Naive B cell (primary cell): ENCODE data around the gene SEC24B. TPM values are rescaled to one million over a fixed set of nuclear protein-coding genes. Genes with fewer than 3 reads are reported as not detected.

Experiments
- ATAC-seq, 2 donors: fragments of 150-1000 bp; cut with Tn5 transposase; 2 replicates each; pipeline ENCODE4 v1.10.0; 2021; ENCODE audit warnings: low read depth in 2 of 2, mild to moderate bottlenecking in 2 of 2, moderate library complexity in 2 of 2
- DNase-seq: peaks from one replicate; pipeline ENCODE4 v3.0.0; 2022
- H3K27ac Mint-ChIP-seq, 6 donors: one replicate each; pipeline ENCODE4 v1.8.0; 2020 to 2022; ENCODE audit warnings: mild to moderate bottlenecking in 6 of 6, mixed read lengths in 6 of 6, moderate library complexity in 5 of 6, inconsistent platforms in 2 of 6
- H3K27me3 Mint-ChIP-seq, 3 donors: one replicate each; pipeline ENCODE4 v1.8.0; 2021 to 2022; ENCODE audit warnings: mixed read lengths in 3 of 3, mild to moderate bottlenecking in 1 of 3
- H3K36me3 Mint-ChIP-seq, 2 donors: one replicate each; pipeline ENCODE4 v1.8.0; 2020 to 2022; ENCODE audit warnings: mixed read lengths in 2 of 2, inconsistent platforms in 1 of 2, mild to moderate bottlenecking in 1 of 2
- H3K4me1 Mint-ChIP-seq, 3 donors: one replicate each; pipeline ENCODE4 v1.8.0; 2020 to 2022; ENCODE audit warnings: mixed read lengths in 3 of 3, inconsistent platforms in 1 of 3, mild to moderate bottlenecking in 1 of 3, moderate library complexity in 1 of 3
- H3K4me3 Mint-ChIP-seq, 8 donors: one replicate each; pipeline ENCODE4 v1.8.0; 2020 to 2022; ENCODE audit warnings: mild to moderate bottlenecking in 8 of 8, mixed read lengths in 8 of 8, moderate library complexity in 8 of 8, inconsistent platforms in 2 of 8
- H3K9me3 Mint-ChIP-seq, 7 donors: one replicate each; pipeline ENCODE4 v1.8.0; 2020 to 2022; ENCODE audit warnings: mixed read lengths in 7 of 7, mild to moderate bottlenecking in 5 of 7, inconsistent platforms in 2 of 7, moderate library complexity in 1 of 7
- polyA plus RNA-seq, 6 donors: library from polyadenylated mRNA; unstranded; fragments of 300-500 nt; fragmentation: Illumina TruSeq; gene quantifications; one replicate each; pipeline ENCODE4 v1.2.3, GENCODE V29; 2021; ENCODE audit warnings: low read depth in 6 of 6

SEC24B gene
- polyA plus RNA-seq, 6 donors from 2014 or later = 15.0 to 36.2 (median 17.7) TPM

DNA sequence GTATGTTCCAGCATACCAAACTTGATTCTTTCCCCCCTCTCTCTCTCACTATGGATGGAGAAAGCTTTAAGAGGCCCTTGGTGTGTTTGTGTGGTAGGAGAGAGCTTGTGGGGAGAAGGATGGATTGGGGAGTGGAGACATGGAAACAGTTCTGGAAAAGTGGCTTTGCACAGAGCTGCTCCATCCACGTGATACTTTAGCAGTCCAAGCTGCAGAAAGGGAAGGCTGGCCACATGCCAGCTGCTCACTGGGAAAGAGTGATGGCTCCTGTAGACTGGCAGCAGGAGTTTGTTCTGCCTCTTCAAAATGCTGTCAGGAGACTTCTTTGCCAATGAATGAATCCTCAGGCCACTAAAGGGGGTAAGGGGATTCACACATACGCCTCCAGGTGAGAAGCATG lies 21.7 kb upstream of the SEC24B start:
- no peaks in the 10 kb centered on the region for H3K27me3 Mint-ChIP-seq

GRCh38 chr4:109412776-109413175 lies 20.8 kb upstream of the SEC24B start:
- Mint-ChIP-seq H3K4me1 (no peaks in the 10 kb centered on the region), H3K27ac (peak overlapping the region in 1 of 6 donors; percentile 42), H3K36me3 (peaks cover 0 to 5% of the 10 kb centered on the region in 2 donors), H3K9me3 (no peaks in the 10 kb centered on the region), H3K4me3 (no peak overlapping the region), H3K27me3 (no peaks in the 10 kb centered on the region)
- no peak for DNase-seq
- ATAC-seq = no peak

More for the DNA sequence above, 21.7 kb upstream of the SEC24B start:
- Mint-ChIP-seq H3K4me3 (no peak overlapping the region), H3K27ac (no peak overlapping the region), H3K36me3 (peaks cover 0 to 5% of the 10 kb centered on the region in 2 donors), H3K4me1 (no peaks in the 10 kb centered on the region), H3K9me3 (no peaks in the 10 kb centered on the region)
- no peak for DNase-seq
- no peak for ATAC-seq

- no peaks in the 10 kb centered on the region for H3K4me1 Mint-ChIP-seq
- no peak overlapping the region for H3K4me3 Mint-ChIP-seq
- peaks cover 0 to 5% of the 10 kb centered on the region in 2 donors for H3K36me3 Mint-ChIP-seq
- no peak for DNase-seq
- H3K9me3 Mint-ChIP-seq = no peaks in the 10 kb centered on the region
- no peak for ATAC-seq
- no peaks in the 10 kb centered on the region for H3K27me3 Mint-ChIP-seq
- no peak overlapping the region for H3K27ac Mint-ChIP-seq
These were observed 18.7 kb upstream of the SEC24B start for GRCh38 chr4:109414938-109415337.

DNA sequence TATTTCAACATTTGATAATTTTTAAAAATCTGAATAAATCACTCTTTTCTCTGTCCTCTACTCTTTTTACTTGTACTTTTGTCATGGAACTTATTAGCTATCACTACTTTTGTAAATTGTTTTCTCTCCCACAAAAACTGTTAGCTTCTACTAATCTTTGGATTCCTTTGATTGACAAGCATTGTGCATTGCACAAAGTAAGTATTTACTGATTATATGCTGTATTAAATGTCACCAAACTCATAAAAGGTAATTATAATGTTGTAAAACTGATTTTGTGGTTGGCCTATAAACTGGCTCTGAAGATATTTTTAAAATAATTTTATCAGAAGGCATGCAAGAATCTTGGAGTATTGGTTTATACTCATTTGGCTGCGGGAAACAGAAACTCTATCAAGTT lies 15.0 kb upstream of the SEC24B start:
- peaks cover 0 to 4% (median 4%) of the 10 kb centered on the region in 3 donors for H3K4me1 Mint-ChIP-seq
- no peaks in the 10 kb centered on the region for H3K9me3 Mint-ChIP-seq
- ATAC-seq (no peak), DNase-seq (no peak)
- no peaks in the 10 kb centered on the region for H3K27me3 Mint-ChIP-seq
- H3K4me3 Mint-ChIP-seq = no peak overlapping the region
- H3K27ac Mint-ChIP-seq = no peak overlapping the region
- H3K36me3 Mint-ChIP-seq = no peaks in the 10 kb centered on the region

DNA sequence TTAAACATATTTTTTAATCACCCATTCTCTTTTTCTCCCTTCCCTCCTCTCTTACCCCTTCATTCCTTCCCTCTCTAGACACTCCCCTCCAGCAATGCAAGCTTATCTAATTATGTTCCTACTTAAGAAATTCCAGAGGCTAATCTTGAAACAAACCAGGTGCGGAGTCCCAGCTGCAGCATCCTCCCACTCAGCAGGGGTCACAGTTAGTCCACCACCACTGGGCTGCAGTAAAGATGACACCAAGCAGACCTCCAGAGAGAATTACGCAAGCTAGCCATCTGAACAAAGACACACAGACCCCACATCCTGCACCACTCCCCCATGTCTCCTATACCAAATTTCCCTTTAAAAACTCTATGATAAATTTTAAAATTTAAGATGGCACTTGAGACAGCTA lies 13.9 kb upstream of the SEC24B start:
- Mint-ChIP-seq H3K4me1 (peaks cover 0 to 4% (median 4%) of the 10 kb centered on the region in 3 donors), H3K27ac (peak overlapping the region in 1 of 6 donors; percentile 74), H3K9me3 (no peaks in the 10 kb centered on the region), H3K27me3 (no peaks in the 10 kb centered on the region), H3K4me3 (no peak overlapping the region), H3K36me3 (no peaks in the 10 kb centered on the region)
- no peak for ATAC-seq
- DNase-seq = no peak

DNA sequence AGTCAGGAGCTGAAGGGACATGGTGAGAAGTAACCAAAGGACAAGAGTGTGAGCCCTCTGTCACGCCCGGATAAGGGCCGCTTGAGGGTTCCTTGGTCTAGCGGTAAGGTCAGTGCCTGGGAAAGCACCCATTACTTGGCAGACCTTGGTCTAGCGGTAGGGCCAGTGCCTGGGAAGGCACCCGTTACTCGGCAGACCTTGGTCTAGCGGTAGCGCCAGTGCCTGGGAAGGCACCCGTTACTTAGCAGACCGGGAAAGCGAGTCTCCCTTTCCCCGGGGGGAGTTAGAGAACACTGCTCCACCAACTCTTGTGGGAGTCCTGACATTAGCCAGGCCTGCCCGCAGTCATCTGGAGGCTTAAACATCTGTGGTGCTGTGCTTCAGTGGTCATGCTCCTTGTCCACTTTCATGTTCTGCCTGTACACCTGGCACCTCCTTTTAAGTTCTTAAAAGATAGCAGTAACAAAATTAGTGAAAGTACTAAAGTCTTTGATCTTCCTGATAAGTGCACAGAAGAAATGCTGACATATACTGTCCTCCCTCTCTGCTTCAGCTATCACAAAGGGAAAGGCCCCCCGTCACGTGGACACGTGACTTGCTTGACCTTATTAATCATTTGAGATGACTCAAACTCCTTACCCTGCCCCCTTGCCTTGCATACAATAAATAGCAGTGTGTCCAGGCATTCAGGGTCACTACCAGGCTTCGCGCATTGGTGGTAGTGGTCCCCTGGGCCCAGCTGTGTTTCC lies 9.3 kb upstream of the SEC24B start:
- DNase-seq (no peak), ATAC-seq (no peak)
- Mint-ChIP-seq H3K27me3 (no peaks in the 10 kb centered on the region), H3K4me3 (no peak overlapping the region), H3K36me3 (no peaks in the 10 kb centered on the region), H3K9me3 (no peaks in the 10 kb centered on the region), H3K4me1 (peaks cover 0 to 4% (median 4%) of the 10 kb centered on the region in 3 donors), H3K27ac (no peak overlapping the region)

GRCh38 chr4:109425405-109425804 lies 8.2 kb upstream of the SEC24B start:
- ATAC-seq = no peak

DNA sequence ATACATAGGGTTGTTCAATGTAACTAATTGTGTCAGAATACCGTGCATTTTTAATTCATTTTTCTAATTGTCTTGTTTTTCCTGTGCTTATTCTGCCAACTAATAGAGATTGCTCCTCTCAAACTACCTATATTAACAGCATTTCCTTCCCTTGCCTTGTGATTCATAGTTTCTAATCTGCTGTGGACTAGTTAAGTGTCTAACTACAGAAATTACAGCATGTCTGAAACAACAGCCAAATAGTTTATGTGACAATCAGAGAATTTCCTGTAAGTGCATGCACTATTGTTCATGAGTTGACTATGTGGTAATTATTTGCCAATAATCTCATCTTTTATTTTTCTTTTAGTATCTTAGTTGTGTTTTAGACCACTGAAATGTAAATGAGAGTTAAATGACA lies 4.1 kb upstream of the SEC24B start:
- DNase-seq (no peak), ATAC-seq (no peak)
- peaks cover 7 to 11% (median 11%) of the 10 kb centered on the region in 3 donors for H3K4me1 Mint-ChIP-seq
- no peaks in the 10 kb centered on the region for H3K36me3 Mint-ChIP-seq
- no peaks in the 10 kb centered on the region for H3K9me3 Mint-ChIP-seq
- no peak overlapping the region for H3K27ac Mint-ChIP-seq
- H3K4me3 Mint-ChIP-seq = no peak overlapping the region
- no peaks in the 10 kb centered on the region for H3K27me3 Mint-ChIP-seq

More at GRCh38 chr4:109425405-109425804, 8.2 kb upstream of the SEC24B start:
- no peaks in the 10 kb centered on the region for H3K36me3 Mint-ChIP-seq
- H3K4me1 Mint-ChIP-seq = peaks cover 0 to 4% (median 4%) of the 10 kb centered on the region in 3 donors
- no peaks in the 10 kb centered on the region for H3K27me3 Mint-ChIP-seq
- no peaks in the 10 kb centered on the region for H3K9me3 Mint-ChIP-seq
- no peak for DNase-seq
- no peak overlapping the region for H3K4me3 Mint-ChIP-seq
- H3K27ac Mint-ChIP-seq = no peak overlapping the region

GRCh38 chr4:109432203-109432602 lies 1.4 kb upstream of the SEC24B start:
- H3K27me3 Mint-ChIP-seq = no peaks in the 10 kb centered on the region
- H3K4me3 Mint-ChIP-seq = peak overlapping the region in 7 of 8 donors; percentile 73 to 95 (median 83)
- peak overlapping the region; percentile 15 to 94 (median 88) for H3K27ac Mint-ChIP-seq
- no peaks in the 10 kb centered on the region for H3K9me3 Mint-ChIP-seq
- ATAC-seq (no peak), DNase-seq (no peak)
- no peaks in the 10 kb centered on the region for H3K36me3 Mint-ChIP-seq
- peaks cover 28 to 38% (median 35%) of the 10 kb centered on the region in 3 donors for H3K4me1 Mint-ChIP-seq

DNA sequence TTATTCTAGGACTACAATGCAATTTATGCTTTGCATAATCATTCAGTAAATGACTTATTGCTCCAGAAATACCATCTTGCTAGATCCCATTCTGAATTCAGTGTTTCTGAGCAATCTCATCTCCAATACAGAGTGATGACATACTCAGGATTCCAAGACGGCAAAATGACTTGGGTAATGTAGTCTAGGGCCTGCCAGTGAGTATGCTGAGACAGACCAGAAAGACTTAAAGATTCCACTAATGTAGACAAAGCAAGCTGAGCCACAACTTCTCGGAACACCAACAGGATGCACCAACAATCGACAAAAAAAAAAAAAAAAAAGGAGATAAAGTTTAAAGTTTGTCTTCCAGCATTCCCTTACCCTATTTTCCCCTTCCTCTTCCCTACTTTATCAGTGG lies 919 bp upstream of the SEC24B start:
- peak overlapping the region; percentile 73 to 95 (median 85) for H3K4me3 Mint-ChIP-seq
- H3K27me3 Mint-ChIP-seq = no peaks in the 10 kb centered on the region
- H3K36me3 Mint-ChIP-seq = no peaks in the 10 kb centered on the region
- H3K9me3 Mint-ChIP-seq = no peaks in the 10 kb centered on the region
- no peak for DNase-seq
- H3K27ac Mint-ChIP-seq = peak overlapping the region; percentile 85 to 96 (median 93)
- ATAC-seq = no peak
- peaks cover 28 to 42% (median 35%) of the 10 kb centered on the region in 3 donors for H3K4me1 Mint-ChIP-seq

DNA sequence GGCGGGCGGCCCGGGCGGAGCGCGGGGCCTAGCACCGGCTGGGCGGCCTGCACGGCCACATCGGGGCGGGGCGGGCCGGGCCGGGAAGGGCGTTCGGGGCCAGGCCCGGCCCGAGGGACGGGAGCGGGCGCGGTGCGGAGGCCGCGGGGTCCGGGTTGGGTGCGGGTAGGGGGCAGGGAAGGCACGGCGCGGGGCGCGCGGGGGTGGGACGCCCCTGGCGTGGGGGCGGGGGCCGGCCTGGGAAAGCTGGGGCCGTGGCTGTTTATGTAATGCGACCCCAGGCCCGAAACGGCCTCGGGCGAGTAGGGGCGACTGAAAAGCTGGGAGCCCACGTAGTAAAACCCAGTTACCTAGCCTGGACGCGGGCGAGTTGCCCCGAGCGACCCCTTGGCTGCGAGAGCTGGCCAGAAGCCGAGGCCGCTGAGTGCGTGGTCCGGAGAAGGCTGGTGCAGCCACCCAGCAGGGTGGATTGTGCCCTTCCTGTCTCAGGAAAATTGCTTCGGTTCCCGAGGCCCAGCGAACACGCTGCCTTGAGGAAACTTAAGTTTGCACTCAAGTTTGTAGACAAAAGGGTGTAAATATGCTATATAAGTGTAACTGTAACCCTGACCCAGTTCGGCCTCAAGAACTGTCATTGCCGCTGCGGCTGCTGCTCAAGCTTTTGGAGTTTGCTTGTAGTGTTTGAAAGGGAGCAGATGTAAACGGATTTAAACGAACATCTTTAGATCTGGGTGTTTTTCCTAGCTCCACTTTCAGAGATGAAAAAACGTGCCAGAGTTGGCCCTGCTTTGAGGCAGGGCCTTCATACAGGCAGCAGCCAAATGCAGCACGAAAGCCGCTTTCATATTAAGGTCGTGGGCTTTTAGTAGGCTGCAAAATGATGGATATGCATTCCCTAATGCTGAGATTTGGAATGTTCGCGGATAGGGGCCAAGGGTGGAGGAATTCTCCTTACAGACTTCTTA lies 674 bp downstream of the SEC24B start:
- H3K27ac Mint-ChIP-seq = peak overlapping the region in 5 of 6 donors; percentile 82 to 95 (median 93)
- H3K27me3 Mint-ChIP-seq = no peaks in the 10 kb centered on the region
- H3K36me3 Mint-ChIP-seq = no peaks in the 10 kb centered on the region
- ATAC-seq = peak; percentile 34 to 35
- no peaks in the 10 kb centered on the region for H3K9me3 Mint-ChIP-seq
- peak overlapping the region; percentile 70 to 95 (median 88) for H3K4me3 Mint-ChIP-seq
- peak; percentile 27 for DNase-seq
- peaks cover 35 to 58% (median 41%) of the 10 kb centered on the region in 3 donors for H3K4me1 Mint-ChIP-seq

DNA sequence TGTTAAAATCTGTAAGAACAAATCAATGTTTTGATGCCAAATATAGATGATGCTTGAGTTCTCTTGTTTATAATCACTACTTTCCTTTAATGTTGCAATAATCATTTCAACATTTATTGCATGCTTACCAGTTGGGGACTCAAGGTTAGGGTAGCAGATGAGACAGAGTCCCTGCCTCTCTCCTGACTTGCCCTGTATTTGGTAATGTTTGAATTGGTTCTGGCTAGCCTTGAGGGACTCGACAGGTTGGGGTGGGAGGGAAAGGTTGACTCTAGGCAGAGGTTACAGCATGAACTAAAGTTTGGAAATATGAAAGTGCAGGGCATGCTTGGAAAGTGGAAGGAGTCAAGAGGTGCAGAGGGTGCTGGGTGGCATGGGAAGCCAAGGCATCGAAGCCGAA lies 2.0 kb downstream of the SEC24B start:
- Mint-ChIP-seq H3K4me3 (peak overlapping the region in 7 of 8 donors; percentile 58 to 95 (median 86)), H3K27ac (peak overlapping the region in 5 of 6 donors; percentile 12 to 93 (median 49)), H3K4me1 (peaks cover 41 to 65% (median 48%) of the 10 kb centered on the region in 3 donors)

GRCh38 chr4:109436504-109436903 lies 2.9 kb downstream of the SEC24B start:
- Mint-ChIP-seq H3K27ac (peak overlapping the region in 3 of 6 donors; percentile 5 to 77 (median 48)), H3K4me3 (peak overlapping the region in 2 of 8 donors; percentile 45 to 95), H3K4me1 (peaks cover 44 to 71% (median 57%) of the 10 kb centered on the region in 3 donors), H3K9me3 (no peaks in the 10 kb centered on the region), H3K36me3 (no peaks in the 10 kb centered on the region), H3K27me3 (no peaks in the 10 kb centered on the region)
- no peak for ATAC-seq
- DNase-seq = no peak

More for the DNA sequence above, 2.0 kb downstream of the SEC24B start:
- H3K27me3 Mint-ChIP-seq = no peaks in the 10 kb centered on the region
- DNase-seq (no peak), ATAC-seq (no peak)
- H3K9me3 Mint-ChIP-seq = no peaks in the 10 kb centered on the region
- H3K36me3 Mint-ChIP-seq = no peaks in the 10 kb centered on the region
